DOHH2 (cell line): ENCODE measurements around the gene HRH1.

ENCODE experiments used
- EZH2phosphoT487 ChIP-seq: fragments of 200-600 bp; sonication (generic); IDR thresholded peaks from 2 replicates; pipeline ENCODE4 v1.6.1; 2017; ENCODE audit warnings: borderline replicate concordance, mild to moderate bottlenecking, antibody characterized with exemption, low read length, moderate library complexity, mixed read lengths
- TF ChIP-seq, protein P1 (sequence below): fragments of 200-600 bp; sonication (generic); IDR thresholded peaks from one replicate; pipeline ENCODE4 v1.5.1; 2014; ENCODE audit warnings: antibody characterized with exemption, mild to moderate bottlenecking, low read depth, low read length; ENCODE audit not compliant: poor library complexity, severe bottlenecking

DNA sequence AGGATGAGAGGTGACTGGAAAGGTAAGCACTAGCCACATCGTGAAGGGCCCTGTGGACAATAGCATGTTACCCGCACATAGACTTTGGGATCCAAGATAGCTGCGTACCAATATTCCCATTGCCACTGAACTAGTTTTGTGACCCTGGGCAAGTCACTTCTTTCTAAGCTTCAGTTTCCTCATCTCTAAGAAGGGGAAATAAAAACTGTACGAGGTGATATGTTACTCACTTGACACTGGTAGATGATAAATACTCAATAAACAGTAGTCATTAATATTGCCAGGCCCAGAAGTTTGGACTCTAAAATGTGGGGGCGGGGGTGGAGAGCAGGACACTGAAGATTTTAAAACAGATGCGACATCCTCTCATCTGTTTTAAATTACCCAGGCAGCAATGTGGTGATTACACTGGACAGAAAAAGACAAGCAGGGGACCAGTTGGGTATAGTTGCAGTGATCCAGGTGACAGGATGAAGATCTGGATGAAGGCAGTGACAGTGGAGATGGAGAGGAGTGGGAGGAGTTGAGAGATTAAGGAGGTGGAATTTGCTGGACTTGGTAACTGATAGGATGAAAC lies 120.4 kb downstream of the HRH1 start:
- TF ChIP-seq, protein P1, sequence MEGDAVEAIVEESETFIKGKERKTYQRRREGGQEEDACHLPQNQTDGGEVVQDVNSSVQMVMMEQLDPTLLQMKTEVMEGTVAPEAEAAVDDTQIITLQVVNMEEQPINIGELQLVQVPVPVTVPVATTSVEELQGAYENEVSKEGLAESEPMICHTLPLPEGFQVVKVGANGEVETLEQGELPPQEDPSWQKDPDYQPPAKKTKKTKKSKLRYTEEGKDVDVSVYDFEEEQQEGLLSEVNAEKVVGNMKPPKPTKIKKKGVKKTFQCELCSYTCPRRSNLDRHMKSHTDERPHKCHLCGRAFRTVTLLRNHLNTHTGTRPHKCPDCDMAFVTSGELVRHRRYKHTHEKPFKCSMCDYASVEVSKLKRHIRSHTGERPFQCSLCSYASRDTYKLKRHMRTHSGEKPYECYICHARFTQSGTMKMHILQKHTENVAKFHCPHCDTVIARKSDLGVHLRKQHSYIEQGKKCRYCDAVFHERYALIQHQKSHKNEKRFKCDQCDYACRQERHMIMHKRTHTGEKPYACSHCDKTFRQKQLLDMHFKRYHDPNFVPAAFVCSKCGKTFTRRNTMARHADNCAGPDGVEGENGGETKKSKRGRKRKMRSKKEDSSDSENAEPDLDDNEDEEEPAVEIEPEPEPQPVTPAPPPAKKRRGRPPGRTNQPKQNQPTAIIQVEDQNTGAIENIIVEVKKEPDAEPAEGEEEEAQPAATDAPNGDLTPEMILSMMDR = no peak
- no peak for TF ChIP-seq EZH2phosphoT487
